Panc1 (cell line): ENCODE data around the gene TPRN. TPM values are rescaled to one million over a fixed set of nuclear protein-coding genes. Genes with fewer than 3 reads are reported as not detected.

ENCODE experiments used
- ATAC-seq: fragments of 200-7000 bp; cut with Tn5 transposase; 2 replicates; pipeline ENCODE4 v1.9.1; 2020; ENCODE audit warnings: mild to moderate bottlenecking, moderate library complexity
- BruUV-seq: library from RNA; stranded (reverse); fragments of 400-500 nt; replicated peaks from 2 replicates; lab custom pipeline; 2021; lab: Mats Ljungman, UMichigan
- CTCF ChIA-PET: fragments of 300-600 bp; sonication (Branson Sonifier 250); formaldehyde crosslinking; loops from one replicate; lab custom pipeline; 2022; ENCODE audit warnings: antibody characterized with exemption; lab: Charles Lee
- POLR2A ChIA-PET: fragments of 300-600 bp; sonication (Branson Sonifier 250); formaldehyde crosslinking; loops from one replicate; lab custom pipeline; 2022; ENCODE audit warnings: antibody characterized with exemption; lab: Charles Lee
- DNase-seq: peaks from one replicate; pipeline ENCODE4 v3.0.0-alpha.2; 2010; ENCODE audit warnings: low read depth, low spot score
- H3K27ac ChIP-seq: 2 replicates; pipeline ENCODE4 v1.5.1; 2011; ENCODE audit warnings: mild to moderate bottlenecking, low read length, inconsistent platforms
- H3K27me3 ChIP-seq: fragments of 200-500 bp; sonication (Bioruptor generic); 2 replicates; pipeline ENCODE4 v1.6.0; 2014; ENCODE audit warnings: low read length, inconsistent platforms; ENCODE audit not compliant: control insufficient read depth, insufficient read depth
- H3K36me3 ChIP-seq: fragments of 200-500 bp; sonication (Bioruptor generic); 2 replicates; pipeline ENCODE4 v1.5.1; 2014; ENCODE audit warnings: inconsistent platforms, mild to moderate bottlenecking, low read length, moderate library complexity; ENCODE audit not compliant: control insufficient read depth, insufficient read depth
- H3K4me1 ChIP-seq: 2 replicates; pipeline ENCODE4 v1.5.1; 2011; ENCODE audit warnings: inconsistent platforms, mild to moderate bottlenecking, low read length, moderate library complexity; ENCODE audit not compliant: control insufficient read depth, insufficient read depth
- H3K4me3 ChIP-seq, 2 experiments: 2 replicates each; pipeline ENCODE4 v1.5.1; 2011 to 2012; ENCODE audit warnings: low read depth in 2 of 2, low read length in 2 of 2, mild to moderate bottlenecking in 2 of 2, inconsistent platforms in 1 of 2, moderate library complexity in 1 of 2
- H3K9me3 ChIP-seq: fragments of 200-500 bp; sonication (Bioruptor generic); 2 replicates; pipeline ENCODE4 v1.5.1; 2014; ENCODE audit warnings: low read depth, mild to moderate bottlenecking, inconsistent platforms, low read length, moderate library complexity; ENCODE audit not compliant: control insufficient read depth, insufficient read depth
- CTCF ChIP-seq: fragments of 450-650 bp; IDR thresholded peaks from 2 replicates; pipeline ENCODE4 v1.5.1; 2017; ENCODE audit warnings: mild to moderate bottlenecking
- POLR2AphosphoS5 ChIP-seq: IDR thresholded peaks from 2 replicates; pipeline ENCODE4 v1.6.1; 2012; ENCODE audit warnings: mild to moderate bottlenecking, low read depth, low read length, moderate library complexity
- REST ChIP-seq, 2 experiments: IDR thresholded peaks; 2 replicates each; pipeline ENCODE4 v1.6.1; 2011 to 2012; ENCODE audit warnings: low read depth in 2 of 2, control low read depth in 1 of 2, low read length in 1 of 2, mild to moderate bottlenecking in 1 of 2, moderate library complexity in 1 of 2; ENCODE audit not compliant: insufficient read depth in 1 of 2
- SIN3A ChIP-seq: IDR thresholded peaks from 2 replicates; pipeline ENCODE4 v1.6.1; 2012; ENCODE audit warnings: low read depth, mild to moderate bottlenecking, low read length, moderate library complexity, borderline replicate concordance; ENCODE audit not compliant: insufficient read depth
- TCF7L2 ChIP-seq: IDR thresholded peaks from 2 replicates; pipeline ENCODE4 v1.6.1; 2011; ENCODE audit warnings: mild to moderate bottlenecking, low read depth, low read length, inconsistent platforms
- in situ Hi-C: cut with HindIII; loops from 2 replicates; pipeline ENCODE4 v1.10.0; 2016; ENCODE audit warnings: low sequenced_read_pairs, low pct_unique_long_range_greater_than_20kb
- intact Hi-C: fragments of 100-400 bp; cut with micrococcal nuclease; formaldehyde crosslinking; loops from one replicate; pipeline ENCODE4 v1.10.0; 2022; ENCODE audit not compliant: unreplicated experiment
- total RNA-seq: library from RNA; stranded (reverse); gene quantifications from one replicate; pipeline ENCODE4 v1.2.1, GENCODE V29; 2021; ENCODE audit not compliant: unreplicated experiment

Gene TPRN
- total RNA-seq, 1 experiment from 2014 or later = 21.7 TPM

- ATAC-seq (no peak), DNase-seq (no peak)
- H3K9me3 ChIP-seq = no peaks in the 10 kb centered on the region
- in situ Hi-C loops = no loop called here
- H3K36me3 ChIP-seq = no peaks in the 10 kb centered on the region
- intact Hi-C loops = no loop called here
- no peak for TF ChIP-seq SIN3A
- no peak for TF ChIP-seq POLR2AphosphoS5
- TF ChIP-seq REST (IDR thresholded peaks at IDR 0.05; ENCODE audit: insufficient read depth in 1 of 2, low read depth in 2 of 2, low read length in 1 of 2) = no peak
- TF ChIP-seq TCF7L2 = no peak
- TF ChIP-seq CTCF = no peak
- no TSS peak for BruUV-seq
- no peak overlapping the region for H3K27ac ChIP-seq
- ChIA-PET CTCF (interaction anchor here (0.7 to 1.4 kb wide), 3 partner anchors 13 to 20 kb away, joined by 6 to 15 read pairs (median 9); no protein-coding TSS in a partner anchor), POLR2A (interaction anchor here (0.6 kb wide), 1 partner anchor 158 kb away, joined by 7 read pairs; no protein-coding TSS in a partner anchor)
- no peaks in the 10 kb centered on the region for H3K27me3 ChIP-seq
- H3K4me1 ChIP-seq = no peaks in the 10 kb centered on the region
- no peak overlapping the region for H3K4me3 ChIP-seq
These were observed 50.5 kb downstream of the TPRN start for GRCh38 chr9:137149942-137150616.

- intact Hi-C loops = no loop called here
- no TSS peak for BruUV-seq
- no peaks in the 10 kb centered on the region for H3K36me3 ChIP-seq
- H3K4me1 ChIP-seq = no peaks in the 10 kb centered on the region
- ChIA-PET POLR2A (interaction anchor here (0.6 kb wide), 1 partner anchor 10 kb away, joined by 6 read pairs; no protein-coding TSS in a partner anchor), CTCF (no interaction called here)
- DNase-seq (no peak), ATAC-seq (no peak)
- TF ChIP-seq REST (IDR thresholded peaks at IDR 0.05; ENCODE audit: insufficient read depth in 1 of 2, low read depth in 2 of 2, low read length in 1 of 2) (no peak), POLR2AphosphoS5 (no peak), CTCF (no peak), TCF7L2 (no peak), SIN3A (no peak)
- H3K4me3 ChIP-seq = no peak overlapping the region
- in situ Hi-C loops = no loop called here
- H3K27ac ChIP-seq = no peak overlapping the region
- no peaks in the 10 kb centered on the region for H3K27me3 ChIP-seq
- H3K9me3 ChIP-seq = no peaks in the 10 kb centered on the region
These were observed 51.2 kb downstream of the TPRN start for GRCh38 chr9:137149363-137149762.
